Measurements from ENCODE around the gene PASD1.
"Not testable (repeated sequence)": the region's sequence is repeated elsewhere in the genome, so short reads cannot be mapped to it uniquely, and the experiment has no call there.

PASD1 gene

GRCh38 chrX:151563449-151563848 lies at the start of gene PASD1:
TSS of gene PASD1 (plus strand) at chrX:151563675. CDS start at chrX:151601554, 37,879 bp downstream.
- no peak for DNase-seq

- DNase-seq: no peak
Measured at GRCh38 chrX:151515237-151515636, 48.2 kb upstream of the PASD1 start.

- DNase-seq: no peak
Measured at GRCh38 chrX:151516538-151517187, 46.8 kb upstream of the PASD1 start.

- DNase-seq: no peak
Measured at GRCh38 chrX:151517421-151517820, 46.1 kb upstream of the PASD1 start.

GRCh38 chrX:151523351-151523750 lies 40.1 kb upstream of the PASD1 start:
- no peak for DNase-seq

GRCh38 chrX:151536571-151536970 lies 26.9 kb upstream of the PASD1 start:
- DNase-seq: no peak

- no peak for DNase-seq
Measured at GRCh38 chrX:151537572-151537971, 25.9 kb upstream of the PASD1 start.

GRCh38 chrX:151538190-151539122 lies 25.0 kb upstream of the PASD1 start:
- no peak for DNase-seq

GRCh38 chrX:151543706-151544105 lies 19.8 kb upstream of the PASD1 start:
- peak; percentile 15 for DNase-seq

- DNase-seq: not testable (repeated sequence)
Measured at GRCh38 chrX:151546226-151546625, 17.2 kb upstream of the PASD1 start.

- not testable (repeated sequence) for DNase-seq
Measured at GRCh38 chrX:151551176-151551575, 12.3 kb upstream of the PASD1 start.

GRCh38 chrX:151552743-151553142 lies 10.7 kb upstream of the PASD1 start:
- DNase-seq: no peak

- not testable (repeated sequence) for DNase-seq
Measured at GRCh38 chrX:151555301-151555700, 8.2 kb upstream of the PASD1 start.

- DNase-seq: not testable (repeated sequence)
Measured at GRCh38 chrX:151562485-151562884, 990 bp upstream of the PASD1 start.

- DNase-seq: not testable (repeated sequence)
Measured at GRCh38 chrX:151563003-151563402, 472 bp upstream of the PASD1 start.

GRCh38 chrX:151564035-151564434 lies 560 bp downstream of the PASD1 start:
- no peak for DNase-seq

GRCh38 chrX:151566872-151567271 lies 3.4 kb downstream of the PASD1 start:
- not testable (repeated sequence) for DNase-seq

GRCh38 chrX:151570561-151570960 lies 7.1 kb downstream of the PASD1 start:
- DNase-seq: no peak

- DNase-seq: not testable (repeated sequence)
Measured at GRCh38 chrX:151593384-151593783, 29.9 kb downstream of the PASD1 start.

- DNase-seq: no peak
Measured at GRCh38 chrX:151596282-151596681, 32.8 kb downstream of the PASD1 start.

- no peak for DNase-seq
Measured at GRCh38 chrX:151604931-151605330, 41.5 kb downstream of the PASD1 start.

- no peak for DNase-seq
Measured at GRCh38 chrX:151609222-151609621, 45.7 kb downstream of the PASD1 start.

- no peak for DNase-seq
Measured at GRCh38 chrX:151621422-151621821, 57.9 kb downstream of the PASD1 start.

- DNase-seq: no peak
Measured at GRCh38 chrX:151624677-151625076, 61.2 kb downstream of the PASD1 start.

All from GDM1 (cell line).